DMS153 treated with DMSO at 0.1 percent for 48 hours (cell line): ENCODE measurements around the gene FRMPD2.
"Not testable (repeated sequence)": the region's sequence is repeated elsewhere in the genome, so short reads cannot be mapped to it uniquely, and the experiment has no call there.

Experiments
- DNase-seq: peaks from one replicate; lab custom pipeline; 2025; ENCODE audit not compliant: unreplicated experiment; lab: John Stamatoyannopoulos, UW

Gene FRMPD2

GRCh38 chr10:48140949-48141348, 133.5 kb downstream of the FRMPD2 start:
- not testable (repeated sequence) for DNase-seq

- not testable (repeated sequence) for DNase-seq
Measured at GRCh38 chr10:48139953-48140850, 134.3 kb downstream of the FRMPD2 start.

- DNase-seq, result not testable (repeated sequence)
Measured at GRCh38 chr10:48128954-48129353, 145.5 kb downstream of the FRMPD2 start.

- DNase-seq, result not testable (repeated sequence)
Measured at GRCh38 chr10:48126251-48126650, 148.2 kb downstream of the FRMPD2 start.

- not testable (repeated sequence) for DNase-seq
Measured at GRCh38 chr10:48125631-48126030, 148.9 kb downstream of the FRMPD2 start.

GRCh38 chr10:48122618-48123017, 151.9 kb downstream of the FRMPD2 start:
- not testable (repeated sequence) for DNase-seq

GRCh38 chr10:48110277-48110676, 164.2 kb downstream of the FRMPD2 start:
- DNase-seq, result not testable (repeated sequence)
